Measurements from ENCODE around the gene ADRB2.
"Not testable (repeated sequence)": the region's sequence is repeated elsewhere in the genome, so short reads cannot be mapped to it uniquely, and the experiment has no call there.

Gene ADRB2

DNA sequence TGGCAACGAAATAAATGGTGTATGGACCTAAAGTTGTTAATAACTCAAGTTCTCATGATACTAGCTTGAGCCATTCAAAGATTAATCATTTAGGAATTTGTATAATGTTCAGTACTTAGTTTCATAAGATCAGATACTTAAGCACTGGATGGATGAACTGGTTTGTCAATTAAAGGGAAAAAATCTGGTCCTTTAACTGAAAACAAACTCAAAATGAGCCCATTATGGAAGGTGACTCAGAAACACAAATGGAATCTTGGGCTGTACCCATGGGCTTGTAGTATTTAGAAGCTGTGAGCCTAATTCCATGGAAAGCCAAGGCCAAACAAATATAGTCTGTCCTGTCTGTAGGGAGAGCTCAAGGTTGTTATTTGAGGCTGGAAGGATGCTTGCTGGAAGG is 27.6 kb upstream of the ADRB2 start:
- H3K9me3 Mint-ChIP-seq: peaks cover 0 to 8% of the 10 kb centered on the region in 2 donors
- H3K4me1 Mint-ChIP-seq: peaks cover 52% of the 10 kb centered on the region
- H3K4me3 Mint-ChIP-seq: no peak overlapping the region
- no peak for ATAC-seq
- no peak overlapping the region for H3K27ac Mint-ChIP-seq
- DNase-seq: no peak
- H3K27me3 Mint-ChIP-seq: peaks cover 40% of the 10 kb centered on the region

DNA sequence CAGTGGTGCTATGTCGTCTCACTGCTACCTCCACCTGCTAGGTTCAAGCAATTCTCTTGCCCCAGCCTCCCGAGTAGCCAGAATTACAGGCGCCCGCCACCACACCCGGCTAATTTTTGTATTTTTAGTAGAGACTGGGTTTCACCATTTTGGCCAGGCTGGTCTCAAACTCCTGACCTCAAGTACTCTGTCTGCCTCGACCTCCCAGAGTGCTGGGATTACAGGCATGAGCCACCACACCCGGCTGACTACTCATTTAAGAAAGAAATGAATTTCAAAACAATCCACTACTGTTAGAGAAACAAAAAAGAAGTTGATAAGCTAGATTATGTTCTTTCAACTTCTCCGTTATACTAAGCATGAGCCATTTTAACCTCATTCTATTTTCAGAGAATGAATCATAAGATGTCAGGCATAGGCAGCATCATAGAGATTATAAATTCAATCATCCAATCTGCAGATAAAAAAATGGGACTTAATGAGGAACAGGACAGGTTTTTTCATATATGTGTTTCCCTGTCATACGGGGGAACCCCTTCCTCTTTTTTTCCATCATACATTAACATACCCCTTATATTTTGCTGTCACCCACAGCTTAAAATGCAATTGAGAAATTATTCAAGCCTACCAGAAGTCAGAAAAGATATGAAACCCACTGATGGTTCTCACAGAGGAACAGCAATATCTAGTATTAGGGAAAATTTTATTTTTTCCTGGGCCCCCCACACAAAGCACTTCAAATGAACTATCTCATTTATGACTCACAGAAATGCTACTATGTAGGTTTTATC is 26.5 kb upstream of the ADRB2 start:
- no peak for DNase-seq
- no peak overlapping the region for H3K27ac Mint-ChIP-seq
- H3K4me3 Mint-ChIP-seq: peak overlapping the region in 1 of 2 donors; percentile 46
- ATAC-seq: peak; percentile 47
- peaks cover 28% of the 10 kb centered on the region for H3K27me3 Mint-ChIP-seq
- H3K9me3 Mint-ChIP-seq: peaks cover 0 to 8% of the 10 kb centered on the region in 2 donors
- H3K4me1 Mint-ChIP-seq: peaks cover 55% of the 10 kb centered on the region

DNA sequence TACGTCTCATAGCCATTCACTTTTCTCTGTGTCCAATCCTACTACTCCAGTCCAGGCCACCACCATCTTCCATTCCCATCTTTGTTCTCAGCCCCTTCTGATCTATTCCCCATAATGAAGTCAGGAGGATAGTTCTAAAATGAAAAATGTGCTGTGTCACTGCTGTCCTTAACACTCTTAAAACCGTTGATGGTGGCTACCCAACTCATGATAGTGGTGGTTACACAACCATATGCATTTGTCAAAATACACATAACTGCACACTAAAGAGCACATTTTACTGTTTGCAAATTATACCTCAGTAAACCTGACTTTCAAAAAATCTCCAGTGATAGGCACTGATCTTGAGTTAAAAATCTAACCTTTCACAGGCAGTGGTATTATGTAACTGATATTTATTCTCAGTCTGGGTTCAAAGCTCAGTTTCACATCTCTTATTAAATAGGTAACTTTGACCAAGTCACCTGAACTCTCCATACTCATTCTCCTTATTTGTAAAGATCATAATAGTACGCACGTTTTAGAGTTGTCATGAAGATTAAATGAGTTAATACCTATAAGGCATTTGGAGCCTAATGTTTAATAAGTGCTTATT is 24.6 kb upstream of the ADRB2 start:
- Mint-ChIP-seq H3K4me3 (no peak overlapping the region), H3K4me1 (peaks cover 69% of the 10 kb centered on the region), H3K9me3 (peaks cover 0 to 8% of the 10 kb centered on the region in 2 donors), H3K27me3 (peaks cover 15% of the 10 kb centered on the region), H3K27ac (no peak overlapping the region)
- DNase-seq (no peak), ATAC-seq (no peak)

DNA sequence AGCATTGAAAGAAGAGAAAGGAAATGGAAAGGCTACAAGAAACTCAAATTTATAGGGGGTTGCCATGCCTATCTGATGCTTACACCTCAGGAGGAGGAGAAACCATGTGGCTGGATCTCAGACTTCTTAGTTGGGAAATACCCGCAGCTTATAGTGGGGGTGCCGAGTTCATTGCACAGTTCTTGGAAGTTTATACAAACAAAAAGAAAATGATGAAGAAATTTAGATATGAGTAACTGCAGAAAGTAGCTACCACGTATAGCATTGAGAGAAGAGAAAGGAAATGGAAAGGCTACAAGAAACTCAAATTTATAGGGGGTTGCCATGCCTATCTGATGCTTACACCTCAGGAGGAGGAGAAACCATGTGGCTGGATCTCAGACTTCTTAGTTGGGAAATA is 23.0 kb upstream of the ADRB2 start:
- peaks cover 15% of the 10 kb centered on the region for H3K27me3 Mint-ChIP-seq
- H3K27ac Mint-ChIP-seq: peak overlapping the region in 1 of 2 donors; percentile 55
- peak overlapping the region in 1 of 2 donors; percentile 14 for H3K4me3 Mint-ChIP-seq
- not testable (repeated sequence) for H3K9me3 Mint-ChIP-seq
- DNase-seq (peak in 1 of 2 donors; percentile 71), ATAC-seq (peak; percentile 89)
- H3K4me1 Mint-ChIP-seq: peaks cover 76% of the 10 kb centered on the region

DNA sequence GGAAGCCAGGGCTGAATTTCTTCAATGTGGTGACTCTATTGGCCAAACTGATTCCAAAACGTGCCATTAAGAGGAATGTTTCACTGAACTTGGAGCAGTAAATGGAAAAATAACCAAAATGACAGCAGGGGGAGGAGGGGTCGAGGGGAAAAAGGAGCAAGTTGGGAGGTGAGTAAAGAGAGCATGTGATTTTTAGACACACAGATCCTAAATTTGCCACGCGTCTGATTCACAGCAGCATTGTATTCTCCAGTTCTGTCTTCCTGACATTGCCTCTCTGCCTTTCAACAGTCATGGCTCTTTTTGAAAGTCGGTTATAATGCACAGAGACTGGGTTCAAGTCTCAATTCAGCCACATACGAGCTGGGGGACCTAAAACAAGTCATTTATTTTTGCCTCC is 22.0 kb upstream of the ADRB2 start:
- no peak overlapping the region for H3K4me3 Mint-ChIP-seq
- H3K27ac Mint-ChIP-seq: no peak overlapping the region
- ATAC-seq: no peak

DNA sequence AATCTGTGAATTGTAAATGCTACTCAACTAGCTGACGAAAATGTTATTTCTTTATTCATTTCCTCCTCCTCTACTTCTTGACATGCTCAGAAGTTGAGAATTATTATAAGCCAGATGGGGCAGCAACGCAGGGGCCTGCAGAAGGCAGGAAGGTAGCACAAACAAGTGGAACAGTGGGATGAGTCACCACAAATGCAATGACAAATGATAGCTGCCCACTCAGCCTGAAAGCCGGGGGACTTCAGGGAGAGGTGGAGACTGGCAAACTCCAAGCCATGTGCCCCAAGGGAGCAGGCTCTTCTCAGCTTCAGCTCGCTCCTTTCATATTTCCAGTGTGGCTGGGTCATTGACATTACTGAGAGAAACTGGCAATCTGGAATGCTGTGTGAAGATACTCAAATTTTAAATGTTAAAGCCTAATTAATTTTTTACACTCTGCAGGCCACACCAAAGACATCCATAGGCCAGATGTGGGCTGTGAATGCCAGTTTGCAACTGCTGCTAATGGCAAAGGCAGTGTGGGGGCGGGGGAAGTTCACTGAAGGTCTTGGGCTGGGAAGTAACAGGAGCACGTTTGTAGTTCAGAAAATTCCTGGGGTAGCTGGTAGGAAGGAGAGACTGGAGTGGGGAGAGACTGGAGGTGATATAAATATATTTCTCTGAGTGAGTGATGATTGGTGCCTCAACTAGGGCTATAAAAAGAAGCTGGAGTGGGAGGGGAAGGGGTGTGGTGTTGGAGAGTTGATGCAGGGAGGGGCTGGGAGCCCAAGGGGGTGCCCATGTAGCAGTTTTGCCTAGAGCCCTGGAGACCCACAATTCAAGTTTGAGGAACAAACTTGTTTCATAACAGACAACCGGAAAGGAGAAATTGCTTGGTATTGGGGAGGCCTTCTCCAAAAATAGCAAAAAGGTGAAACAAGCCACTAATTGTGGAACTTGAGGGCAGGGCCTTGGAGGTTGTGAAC is 20.8 kb upstream of the ADRB2 start:
- DNase-seq (peak in 1 of 2 donors; percentile 45), ATAC-seq (peak; percentile 28)
- Mint-ChIP-seq H3K27ac (no peak overlapping the region), H3K9me3 (peaks cover 0 to 8% of the 10 kb centered on the region in 2 donors), H3K4me1 (peaks cover 84% of the 10 kb centered on the region), H3K27me3 (peaks cover 13% of the 10 kb centered on the region), H3K4me3 (peak overlapping the region; percentile 14 to 46)

More for the DNA sequence above, 22.0 kb upstream of the ADRB2 start:
- Mint-ChIP-seq H3K27me3 (peaks cover 15% of the 10 kb centered on the region), H3K4me1 (peaks cover 85% of the 10 kb centered on the region), H3K9me3 (peaks cover 0 to 8% of the 10 kb centered on the region in 2 donors)
- DNase-seq: no peak

DNA sequence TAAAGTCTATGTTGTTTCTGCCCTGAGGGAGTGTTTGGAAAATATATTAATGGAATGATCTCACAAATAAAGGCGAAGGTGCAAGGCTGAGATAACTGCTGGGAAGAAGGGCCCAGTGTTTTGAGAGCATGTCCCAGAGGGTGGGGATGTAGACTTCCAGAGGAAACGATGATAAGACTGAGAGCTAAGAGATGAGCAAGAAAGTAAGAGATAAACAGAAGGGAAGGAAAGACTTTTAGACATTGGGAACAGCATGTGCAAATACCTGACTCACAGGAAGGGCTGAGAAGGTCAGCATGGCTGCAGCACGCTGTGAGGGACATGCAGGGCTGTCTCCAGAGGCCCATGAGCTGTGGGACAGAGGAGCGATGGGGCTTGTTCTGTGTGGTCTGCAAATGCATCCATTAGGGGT is 19.9 kb upstream of the ADRB2 start:
- DNase-seq: no peak
- H3K9me3 Mint-ChIP-seq: peaks cover 0 to 8% of the 10 kb centered on the region in 2 donors
- H3K4me1 Mint-ChIP-seq: peaks cover 81% of the 10 kb centered on the region
- H3K4me3 Mint-ChIP-seq: no peak overlapping the region
- H3K27me3 Mint-ChIP-seq: peaks cover 5% of the 10 kb centered on the region
- no peak for ATAC-seq
- H3K27ac Mint-ChIP-seq: no peak overlapping the region

DNA sequence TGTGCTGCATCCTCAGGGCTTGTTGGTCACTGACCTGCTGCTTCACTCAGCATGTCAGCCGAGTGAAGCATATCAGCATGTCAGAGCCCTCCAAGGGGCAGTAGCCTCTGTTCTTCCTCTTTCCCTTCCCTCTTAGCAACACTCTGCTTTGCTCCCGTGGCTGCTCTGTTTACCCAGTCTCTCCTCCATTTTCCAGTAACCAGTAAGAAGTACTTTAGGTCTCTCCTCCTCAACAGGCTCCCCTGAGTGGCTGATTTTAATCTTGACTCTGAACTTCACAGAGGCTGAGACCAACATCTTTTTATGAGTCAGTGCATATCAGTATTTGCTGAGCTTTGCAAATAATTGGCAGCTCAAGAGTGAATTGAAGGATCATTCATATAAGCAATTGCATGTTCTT is 18.6 kb upstream of the ADRB2 start:
- Mint-ChIP-seq H3K27me3 (no peaks in the 10 kb centered on the region), H3K4me3 (no peak overlapping the region), H3K27ac (peak overlapping the region in 1 of 2 donors; percentile 81), H3K9me3 (peaks cover 0 to 3% of the 10 kb centered on the region in 2 donors), H3K4me1 (peaks cover 75% of the 10 kb centered on the region)
- DNase-seq (no peak), ATAC-seq (no peak)

DNA sequence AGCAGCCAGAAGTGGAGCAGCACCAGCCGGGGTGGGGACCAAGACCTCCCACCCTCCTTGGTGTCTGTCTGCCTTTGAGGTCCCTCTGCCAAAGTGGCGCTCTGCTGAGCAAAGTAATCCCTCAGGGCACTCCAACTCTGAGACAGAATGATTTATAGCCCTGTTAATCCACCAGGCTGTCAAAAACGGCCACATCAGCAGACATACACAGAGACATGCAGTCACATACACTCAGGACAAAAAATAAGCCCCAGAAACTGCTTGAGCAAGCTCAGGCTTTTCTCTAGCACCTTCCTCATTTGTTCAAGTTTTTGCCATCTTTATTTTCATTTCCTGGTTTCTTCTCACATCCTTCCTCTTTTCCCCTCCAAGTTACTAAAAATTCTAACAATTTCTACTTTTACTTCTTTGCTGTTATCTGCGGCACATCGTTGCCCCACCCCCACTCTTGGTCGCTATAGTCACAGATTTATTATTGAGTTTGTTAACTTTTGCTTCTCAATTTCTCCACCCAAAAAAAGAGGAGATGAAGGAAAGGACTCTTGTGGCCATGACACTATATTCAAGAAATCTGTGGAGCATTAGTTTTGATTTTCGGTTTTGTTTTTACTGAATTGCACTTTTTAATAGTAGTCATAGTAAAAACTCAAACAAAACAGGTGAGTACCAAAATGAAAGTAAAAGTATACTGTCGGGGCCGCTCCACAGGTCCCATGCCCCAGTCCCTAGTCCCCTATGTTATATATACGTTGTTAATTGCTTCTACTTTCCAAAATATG is 17.4 kb upstream of the ADRB2 start:
- H3K4me1 Mint-ChIP-seq: peaks cover 63% of the 10 kb centered on the region

DNA sequence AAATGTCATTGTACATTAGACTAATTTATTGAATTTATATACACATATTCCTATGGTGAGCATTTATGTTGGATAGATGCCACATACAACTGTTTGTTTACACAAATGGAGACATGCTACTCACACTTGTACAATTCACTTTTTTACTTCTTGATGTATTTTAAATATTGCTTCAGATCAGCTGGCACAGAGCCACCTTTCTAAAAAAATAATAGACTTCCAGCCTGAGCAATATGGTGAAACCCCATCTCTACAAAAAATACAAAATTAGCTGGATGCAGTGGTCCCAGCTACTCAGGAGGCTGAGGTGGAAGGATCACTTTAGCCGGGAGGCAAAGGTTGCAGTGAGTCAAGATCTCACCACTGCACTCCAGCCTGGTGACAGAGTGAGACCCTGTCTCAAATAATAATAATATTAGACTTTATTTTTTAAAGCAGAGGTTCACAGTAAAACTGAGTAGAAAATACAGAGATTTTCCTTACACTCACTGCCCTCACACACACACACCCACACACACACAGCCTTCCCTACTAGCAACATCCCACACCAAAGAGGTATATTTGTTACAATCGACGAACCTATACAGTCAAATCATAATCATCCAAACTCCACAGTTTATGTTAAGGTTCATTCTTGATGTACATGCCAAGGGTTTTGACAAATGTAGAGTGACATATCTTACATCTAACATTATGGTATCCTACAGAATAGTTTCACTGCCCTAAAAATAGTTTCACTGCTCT is 16.5 kb upstream of the ADRB2 start:
- peaks cover 55% of the 10 kb centered on the region for H3K4me1 Mint-ChIP-seq
- H3K27me3 Mint-ChIP-seq: peaks cover 2% of the 10 kb centered on the region
- no peak for ATAC-seq
- H3K27ac Mint-ChIP-seq: peak overlapping the region; percentile 22 to 95
- H3K9me3 Mint-ChIP-seq: no peaks in the 10 kb centered on the region
- peak overlapping the region; percentile 82 to 92 for H3K4me3 Mint-ChIP-seq
- DNase-seq: no peak

More for the DNA sequence above, 17.4 kb upstream of the ADRB2 start:
- Mint-ChIP-seq H3K4me3 (peak overlapping the region; percentile 82 to 92), H3K9me3 (no peaks in the 10 kb centered on the region), H3K27ac (peak overlapping the region; percentile 3 to 95), H3K27me3 (no peaks in the 10 kb centered on the region)
- DNase-seq: no peak
- peak; percentile 85 for ATAC-seq

DNA sequence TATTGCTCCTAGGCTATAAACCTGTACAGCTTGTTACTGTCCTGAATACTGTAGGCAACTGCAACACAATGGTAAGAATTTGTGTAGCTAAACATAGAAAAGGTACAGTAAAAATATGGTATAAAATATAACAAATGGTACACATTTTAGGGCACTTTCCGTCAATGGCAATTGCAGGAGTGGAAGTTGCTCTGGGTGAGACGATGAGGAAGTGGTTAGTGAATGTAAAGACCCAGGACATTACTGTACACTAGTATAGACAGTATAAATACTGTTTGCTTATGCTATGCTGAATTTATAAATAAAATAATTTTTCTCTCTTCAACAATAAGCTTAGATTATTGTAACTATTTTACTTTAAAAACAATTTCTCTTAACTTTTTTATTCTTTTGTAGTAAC is 15.6 kb upstream of the ADRB2 start:
- DNase-seq (no peak), ATAC-seq (no peak)
- Mint-ChIP-seq H3K4me3 (no peak overlapping the region), H3K9me3 (no peaks in the 10 kb centered on the region), H3K27me3 (peaks cover 7% of the 10 kb centered on the region), H3K27ac (no peak overlapping the region), H3K4me1 (peaks cover 47% of the 10 kb centered on the region)

DNA sequence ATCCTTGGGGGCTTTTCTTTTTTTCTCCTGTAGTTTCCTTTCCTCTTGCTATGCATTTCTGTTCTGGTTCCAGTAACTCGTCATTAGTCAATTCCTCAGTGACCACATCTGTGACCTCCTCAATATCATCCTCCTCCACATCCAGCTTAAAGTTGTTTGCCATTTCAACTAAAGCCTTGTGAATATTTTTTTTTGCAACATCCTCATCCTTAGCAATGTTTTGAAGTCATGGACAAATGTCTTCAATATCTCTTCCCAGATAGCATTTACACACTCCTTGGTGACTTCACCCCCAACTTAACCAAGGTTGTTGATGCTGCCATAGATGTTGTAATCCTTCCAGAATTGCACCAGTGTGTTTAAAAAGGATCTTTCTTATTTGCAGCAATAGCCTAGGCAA is 14.7 kb upstream of the ADRB2 start:
- H3K9me3 Mint-ChIP-seq: no peaks in the 10 kb centered on the region

DNA sequence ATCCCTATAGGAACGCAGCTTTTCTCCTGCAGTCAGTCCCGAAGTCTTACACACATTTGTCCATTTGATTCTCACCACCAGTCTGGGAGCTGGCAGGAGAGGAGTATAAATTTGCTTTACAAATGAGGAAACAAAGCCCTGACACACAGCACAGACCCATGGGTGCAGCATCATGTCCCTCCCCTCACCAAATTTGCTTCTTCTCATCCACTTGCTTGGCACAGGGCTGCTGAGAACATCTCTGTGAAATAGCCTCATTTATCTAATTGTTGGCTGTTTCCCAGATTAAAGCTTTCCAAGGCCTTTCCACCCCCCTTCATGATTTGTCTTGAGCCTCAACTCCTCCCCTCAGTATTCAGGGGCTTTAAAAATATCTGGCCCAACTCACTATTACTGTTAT is 11.3 kb upstream of the ADRB2 start:
- peaks cover 16% of the 10 kb centered on the region for H3K4me1 Mint-ChIP-seq
- no peak for DNase-seq

More for the DNA sequence above, 14.7 kb upstream of the ADRB2 start:
- DNase-seq (no peak), ATAC-seq (no peak)
- Mint-ChIP-seq H3K27me3 (peaks cover 14% of the 10 kb centered on the region), H3K27ac (no peak overlapping the region), H3K4me3 (no peak overlapping the region), H3K4me1 (peaks cover 37% of the 10 kb centered on the region)

DNA sequence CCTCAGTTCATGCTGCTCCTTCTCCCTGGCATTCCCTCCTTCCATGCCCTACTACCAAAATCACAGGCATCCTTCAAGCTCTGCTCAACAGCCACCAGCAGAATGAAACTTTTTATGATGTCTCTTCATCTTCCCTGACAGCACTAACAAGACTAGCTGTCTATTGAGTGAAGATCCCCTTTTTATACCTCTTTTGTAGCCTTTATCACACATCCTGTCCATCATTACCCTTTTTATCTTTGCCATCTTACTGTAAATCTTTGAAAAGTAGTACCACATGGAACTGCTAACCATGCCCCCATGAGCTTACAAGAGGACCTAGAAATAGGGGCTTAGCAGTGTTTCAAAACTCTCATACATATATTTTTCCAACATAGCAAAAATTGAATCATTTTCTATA is 10.8 kb upstream of the ADRB2 start:
- ATAC-seq (no peak), DNase-seq (no peak)
- Mint-ChIP-seq H3K27ac (no peak overlapping the region), H3K27me3 (peaks cover 23% of the 10 kb centered on the region), H3K4me1 (peaks cover 11% of the 10 kb centered on the region), H3K4me3 (no peak overlapping the region), H3K9me3 (no peaks in the 10 kb centered on the region)

More for the DNA sequence above, 11.3 kb upstream of the ADRB2 start:
- no peak for ATAC-seq
- H3K27ac Mint-ChIP-seq: no peak overlapping the region
- no peaks in the 10 kb centered on the region for H3K9me3 Mint-ChIP-seq
- H3K27me3 Mint-ChIP-seq: peaks cover 23% of the 10 kb centered on the region
- no peak overlapping the region for H3K4me3 Mint-ChIP-seq

All from stimulated activated naive CD8-positive, alpha-beta T cell treated with anti-CD3 and anti-CD28 coated beads, Interleukin-15, amount 100 ng/mL, for 72 hours (primary cell).